Caco-2 (cell line): Measurements from ENCODE around the gene MAN2A1. TPM values are rescaled to one million over a fixed set of nuclear protein-coding genes. Genes with fewer than 3 reads are reported as not detected.

ENCODE experiments used
- BruUV-seq: library from RNA; stranded (reverse); fragments of 400-500 nt; replicated peaks from 2 replicates; lab custom pipeline; 2021; lab: Mats Ljungman, UMichigan
- CTCF ChIA-PET: fragments of 300-600 bp; sonication (Branson Sonifier 250); formaldehyde crosslinking; loops from one replicate; lab custom pipeline; 2022; ENCODE audit warnings: antibody characterized with exemption; lab: Charles Lee
- POLR2A ChIA-PET: fragments of 300-600 bp; sonication (Branson Sonifier 250); formaldehyde crosslinking; loops from one replicate; lab custom pipeline; 2022; ENCODE audit warnings: antibody characterized with exemption; lab: Charles Lee
- DNase-seq, 2 experiments: peaks; one replicate each; pipeline versions ENCODE4 v3.0.0 to v3.0.0-alpha.2; 2020 to 2022
- H3K27me3 ChIP-seq: replicated peaks from 2 replicates; pipeline ENCODE4 v1.6.0; 2011; ENCODE audit warnings: low read length; ENCODE audit not compliant: control insufficient read depth, insufficient read depth
- H3K36me3 ChIP-seq: 2 replicates; pipeline ENCODE4 v1.5.1; 2011; ENCODE audit warnings: low read length; ENCODE audit not compliant: control insufficient read depth, insufficient read depth
- H3K4me1 ChIP-seq: fragments of 250-450 bp; sonication (Bioruptor Pico); 2 replicates; pipeline ENCODE4 v1.5.1; 2020; ENCODE audit warnings: mild to moderate bottlenecking
- H3K4me3 ChIP-seq: 2 replicates; pipeline ENCODE4 v1.5.1; 2011; ENCODE audit warnings: low read depth, mild to moderate bottlenecking, control low read depth, low read length
- H3K9me3 ChIP-seq: fragments of 250-450 bp; sonication (Bioruptor Pico); 2 replicates; pipeline ENCODE4 v1.5.1; 2020; ENCODE audit warnings: mild to moderate bottlenecking, moderate library complexity
- H3K27ac Mint-ChIP-seq: one replicate; pipeline ENCODE4 v1.8.0; 2022; ENCODE audit warnings: mixed read lengths; ENCODE audit not compliant: unreplicated experiment
- H3K27me3 Mint-ChIP-seq: one replicate; pipeline ENCODE4 v1.8.0; 2022; ENCODE audit warnings: mixed read lengths; ENCODE audit not compliant: insufficient read depth, unreplicated experiment
- H3K36me3 Mint-ChIP-seq: one replicate; pipeline ENCODE4 v1.8.0; 2022; ENCODE audit warnings: mild to moderate bottlenecking, mixed read lengths; ENCODE audit not compliant: insufficient read depth, unreplicated experiment
- H3K4me1 Mint-ChIP-seq: one replicate; pipeline ENCODE4 v1.8.0; 2022; ENCODE audit warnings: low read depth, mixed read lengths; ENCODE audit not compliant: unreplicated experiment
- H3K4me3 Mint-ChIP-seq: one replicate; pipeline ENCODE4 v1.8.0; 2022; ENCODE audit warnings: mild to moderate bottlenecking, moderate library complexity, mixed read lengths; ENCODE audit not compliant: unreplicated experiment
- H3K9me3 Mint-ChIP-seq: one replicate; pipeline ENCODE4 v1.8.0; 2022; ENCODE audit warnings: mixed read lengths; ENCODE audit not compliant: unreplicated experiment
- CTCF ChIP-seq, 2 experiments: fragments of 200-600 bp in 1 of 2; IDR thresholded peaks; 1 replicate in 1 of 2; 2 replicates in 1 of 2; pipeline versions ENCODE4 v1.5.1 to v1.8.0; 2011 to 2022; ENCODE audit warnings: antibody characterized with exemption in 1 of 2, control low read depth in 1 of 2, inconsistent platforms in 1 of 2, low read depth in 1 of 2, low read length in 1 of 2, mild to moderate bottlenecking in 1 of 2, moderate library complexity in 1 of 2; ENCODE audit not compliant: insufficient read depth in 1 of 2, severe bottlenecking in 1 of 2, unreplicated experiment in 1 of 2
- intact Hi-C: fragments of 100-400 bp; cut with micrococcal nuclease; formaldehyde crosslinking; loops from one replicate; pipeline ENCODE4 v1.10.0; 2022; ENCODE audit not compliant: unreplicated experiment
- total RNA-seq: library from RNA; stranded (reverse); gene quantifications from 2 replicates; pipeline ENCODE4 v1.2.3, GENCODE V29; 2022

MAN2A1 gene
- total RNA-seq, 1 experiment from 2014 or later = 57.3 TPM

GRCh38 chr5:109853377-109853776 is 163.7 kb downstream of the MAN2A1 start:
- DNase-seq = no peak
- no peaks in the 10 kb centered on the region for H3K9me3 ChIP-seq
- H3K27ac Mint-ChIP-seq = no peak overlapping the region
- H3K4me3 ChIP-seq = no peak overlapping the region
- no peaks in the 10 kb centered on the region for H3K27me3 ChIP-seq
- no peaks in the 10 kb centered on the region for H3K27me3 Mint-ChIP-seq
- BruUV-seq = no TSS peak
- no peak overlapping the region for H3K4me3 Mint-ChIP-seq
- no peaks in the 10 kb centered on the region for H3K4me1 ChIP-seq
- intact Hi-C loops = no loop called here
- peaks cover 15% of the 10 kb centered on the region for H3K36me3 Mint-ChIP-seq
- POLR2A ChIA-PET = no interaction called here
- TF ChIP-seq CTCF (IDR thresholded peaks at IDR 0.05; ENCODE audit: insufficient read depth in 1 of 2, low read depth in 1 of 2, low read length in 1 of 2, severe bottlenecking in 1 of 2, unreplicated experiment in 1 of 2) = no peak
- peaks cover 4% of the 10 kb centered on the region; the same call in 1 of the 2 replicates for H3K36me3 ChIP-seq
- CTCF ChIA-PET = no interaction called here
- H3K9me3 Mint-ChIP-seq = no peaks in the 10 kb centered on the region
- H3K4me1 Mint-ChIP-seq = no peaks in the 10 kb centered on the region

- no peak for TF ChIP-seq CTCF (IDR thresholded peaks at IDR 0.05; ENCODE audit: insufficient read depth in 1 of 2, low read depth in 1 of 2, low read length in 1 of 2, severe bottlenecking in 1 of 2, unreplicated experiment in 1 of 2)
- Mint-ChIP-seq H3K4me3 (no peak overlapping the region), H3K9me3 (no peaks in the 10 kb centered on the region), H3K4me1 (no peaks in the 10 kb centered on the region), H3K27ac (no peak overlapping the region), H3K27me3 (no peaks in the 10 kb centered on the region), H3K36me3 (peaks cover 9% of the 10 kb centered on the region)
- POLR2A ChIA-PET = no interaction called here
- intact Hi-C loops = no loop called here
- no peaks in the 10 kb centered on the region for H3K9me3 ChIP-seq
- CTCF ChIA-PET = no interaction called here
- no peak overlapping the region for H3K4me3 ChIP-seq
- no TSS peak for BruUV-seq
- no peaks in the 10 kb centered on the region for H3K4me1 ChIP-seq
- H3K27me3 ChIP-seq = no peaks in the 10 kb centered on the region
- no peak for DNase-seq
- peaks cover 4% of the 10 kb centered on the region; the same call in 1 of the 2 replicates for H3K36me3 ChIP-seq
Observed at GRCh38 chr5:109855056-109855455, 165.3 kb downstream of the MAN2A1 start.

GRCh38 chr5:109857405-109858031 is 167.8 kb downstream of the MAN2A1 start:
- CTCF ChIA-PET = no interaction called here
- H3K27ac Mint-ChIP-seq = no peak overlapping the region
- no peak overlapping the region for H3K4me3 Mint-ChIP-seq
- Histone ChIP-seq H3K27me3 (no peaks in the 10 kb centered on the region), H3K4me1 (no peaks in the 10 kb centered on the region), H3K36me3 (peaks cover 1% of the 10 kb centered on the region; the same call in 1 of the 2 replicates), H3K4me3 (no peak overlapping the region), H3K9me3 (no peaks in the 10 kb centered on the region)
- peaks cover 18% of the 10 kb centered on the region for H3K36me3 Mint-ChIP-seq
- H3K27me3 Mint-ChIP-seq = no peaks in the 10 kb centered on the region
- DNase-seq = peak in 1 of 2 experiments; percentile 7
- intact Hi-C loops = no loop called here
- no peaks in the 10 kb centered on the region for H3K4me1 Mint-ChIP-seq
- no TSS peak for BruUV-seq
- no peak for TF ChIP-seq CTCF (IDR thresholded peaks at IDR 0.05; ENCODE audit: insufficient read depth in 1 of 2, low read depth in 1 of 2, low read length in 1 of 2, severe bottlenecking in 1 of 2, unreplicated experiment in 1 of 2)
- no peaks in the 10 kb centered on the region for H3K9me3 Mint-ChIP-seq
- POLR2A ChIA-PET = no interaction called here
